A549 (cell line): Measurements from ENCODE around the gene PREX1. TPM values are rescaled to one million over a fixed set of nuclear protein-coding genes. Genes with fewer than 3 reads are reported as not detected.

Experiments used
- ATAC-seq, 2 experiments: fragments of 200-7000 bp in 1 of 2; fragments of >200 bp in 1 of 2; cut with Nextera tagmentation in 1 of 2; cut with Tn5 transposase in 1 of 2; 3 replicates each; pipeline versions ENCODE4 v1.8.0 to v1.9.1; 2018 to 2020; ENCODE audit warnings: mild to moderate bottlenecking in 1 of 2, moderate library complexity in 1 of 2
- CTCF ChIA-PET: fragments of 300-600 bp; sonication (Branson Sonifier 250); formaldehyde crosslinking; extraction: SDS; loops from one replicate; lab custom pipeline; 2021; ENCODE audit warnings: antibody characterized with exemption, inconsistent platforms; lab: Yijun Ruan, JAX
- POLR2A ChIA-PET: fragments of 350-600 bp; formaldehyde crosslinking; extraction: SDS; loops from one replicate; lab custom pipeline; 2021; ENCODE audit warnings: antibody characterized with exemption, inconsistent platforms; lab: Yijun Ruan, JAX
- DNase-seq, 2 experiments: peaks; one replicate each; pipeline versions ENCODE4 v3.0.0 to v3.0.0-alpha.2; 2011 to 2016; ENCODE audit warnings: low read depth in 1 of 2, low spot score in 1 of 2
- FAIRE-seq: peaks from 2 replicates; lab custom pipeline; 2011; peaks lifted over from hg19 to GRCh38; lab: Jason Lieb, UNC
- H3K27ac ChIP-seq, 2 experiments: fragments of >200 bp; sonication (Bioruptor Twin); formaldehyde crosslinking; 3 replicates each; pipeline ENCODE4 v1.5.1; 2016 to 2017
- H3K4me1 ChIP-seq: fragments of >200 bp; sonication (Bioruptor Twin); formaldehyde crosslinking; 3 replicates; pipeline ENCODE4 v1.6.1; 2016
- H3K4me2 ChIP-seq: fragments of >200 bp; sonication (Bioruptor Twin); formaldehyde crosslinking; 3 replicates; pipeline ENCODE4 v1.6.1; 2016
- H3K4me3 ChIP-seq: fragments of >200 bp; sonication (Bioruptor Twin); formaldehyde crosslinking; 3 replicates; pipeline ENCODE4 v1.5.1; 2016
- H3K9me3 ChIP-seq: fragments of >200 bp; sonication (Bioruptor Twin); formaldehyde crosslinking; 3 replicates; pipeline ENCODE4 v1.6.1; 2016
- BHLHE40 ChIP-seq: IDR thresholded peaks from 2 replicates; pipeline ENCODE4 v1.6.1; 2012; ENCODE audit warnings: low read depth, low read length, inconsistent platforms
- CBX2 ChIP-seq: fragments of 200-600 bp; sonication (generic); IDR thresholded peaks from 2 replicates; pipeline ENCODE4 v1.6.1; 2016; ENCODE audit warnings: low read depth, mild to moderate bottlenecking, borderline replicate concordance
- CEBPB ChIP-seq, 2 experiments: fragments of >200 bp in 1 of 2; sonication (Bioruptor Twin) in 1 of 2; formaldehyde crosslinking in 1 of 2; IDR thresholded peaks; 2 replicates each; pipeline ENCODE4 v1.6.1; 2012 to 2016
- CHD4 ChIP-seq: fragments of 200-600 bp; sonication (generic); IDR thresholded peaks from 2 replicates; pipeline ENCODE4 v1.6.1; 2016; ENCODE audit warnings: antibody characterized with exemption, mild to moderate bottlenecking, borderline replicate concordance
- EHMT2 ChIP-seq: fragments of 200-600 bp; sonication (generic); IDR thresholded peaks from 2 replicates; pipeline ENCODE4 v1.6.1; 2016; ENCODE audit warnings: antibody characterized with exemption, low read depth, mild to moderate bottlenecking, moderate library complexity
- FOSL2 ChIP-seq, 2 experiments: fragments of 450-650 bp in 1 of 2; fragments of >200 bp in 1 of 2; sonication (Bioruptor Twin) in 1 of 2; formaldehyde crosslinking; IDR thresholded peaks; 2 replicates each; pipeline versions ENCODE4 v1.5.0 to v1.6.1; 2016 to 2020; ENCODE audit warnings: mild to moderate bottlenecking in 1 of 2, moderate library complexity in 1 of 2
- GATA3 ChIP-seq: IDR thresholded peaks from 2 replicates; pipeline ENCODE4 v1.6.1; 2012; ENCODE audit warnings: borderline replicate concordance
- JUN ChIP-seq, 2 experiments: fragments of >200 bp; sonication (Bioruptor Twin); formaldehyde crosslinking; IDR thresholded peaks; 2 replicates in 1 of 2; 3 replicates in 1 of 2; pipeline ENCODE4 v1.6.1; 2016 to 2017
- JUNB ChIP-seq: fragments of >200 bp; sonication (Bioruptor Twin); formaldehyde crosslinking; IDR thresholded peaks from 2 replicates; pipeline ENCODE4 v1.6.1; 2016
- KDM5A ChIP-seq: fragments of 200-600 bp; sonication (generic); IDR thresholded peaks from 2 replicates; pipeline ENCODE4 v1.6.1; 2016; ENCODE audit warnings: antibody characterized with exemption, mild to moderate bottlenecking
- MAFK ChIP-seq: fragments of 450-650 bp; IDR thresholded peaks from 2 replicates; pipeline ENCODE4 v1.6.1; 2014; ENCODE audit not compliant: partially characterized antibody
- NPAS2 ChIP-seq: fragments of 250-450 bp; sonication (Bioruptor Pico); IDR thresholded peaks from 2 replicates; pipeline ENCODE4 v1.8.0; 2022; ENCODE audit warnings: mild to moderate bottlenecking, moderate library complexity, borderline replicate concordance
- POLR2AphosphoS2 ChIP-seq: conservative IDR thresholded peaks from 2 replicates; pipeline ENCODE4 v1.6.1; 2012; ENCODE audit warnings: low read length, improper control_type of control experiment, inconsistent platforms
- RAD21 ChIP-seq, 2 experiments: fragments of >200 bp in 1 of 2; sonication (Bioruptor Twin) in 1 of 2; formaldehyde crosslinking in 1 of 2; IDR thresholded peaks in 1 of 2; conservative IDR thresholded peaks in 1 of 2; 2 replicates in 1 of 2; 3 replicates in 1 of 2; pipeline ENCODE4 v1.6.1; 2012 to 2018; ENCODE audit warnings: inconsistent platforms in 1 of 2
- RARB ChIP-seq: fragments of 250-450 bp; sonication (Bioruptor Pico); IDR thresholded peaks from 2 replicates; pipeline ENCODE4 v1.8.0; 2021; ENCODE audit warnings: mild to moderate bottlenecking, moderate library complexity
- RCOR1 ChIP-seq: fragments of 150-350 bp; IDR thresholded peaks from 2 replicates; pipeline ENCODE4 v1.6.1; 2014; ENCODE audit warnings: antibody characterized with exemption, low read length, low read depth
- SREBF2 ChIP-seq: fragments of 450-650 bp; IDR thresholded peaks from 2 replicates; pipeline ENCODE4 v1.6.1; 2014; ENCODE audit warnings: mild to moderate bottlenecking, moderate library complexity
- TFCP2L1 ChIP-seq: fragments of 250-450 bp; sonication (Bioruptor Pico); IDR thresholded peaks from 2 replicates; pipeline ENCODE4 v1.5.0; 2021; ENCODE audit warnings: mild to moderate bottlenecking
- WGBS: methylation state at CpG from one replicate; pipeline ENCODE4 v1.1.6; 2017; ENCODE audit errors: missing lambda C conversion rate; 5-methylcytosine and 5-hydroxymethylcytosine counted together
- polyA plus RNA-seq, 4 experiments: library from polyadenylated mRNA; depleted of rRNA in 3 of 4; stranded (reverse); fragments of >200 nt; fragmentation: RNase III in 1 of 4; extraction: RNeasy Plus Mini Kit Qiagen cat#74134 plus additional on column Dnase treatment in 1 of 4; gene quantifications; 2 replicates in 3 of 4; 3 replicates in 1 of 4; pipeline ENCODE4 v1.2.3, GENCODE V29; 2011 to 2017
- TF ChIP-seq, protein P1 (sequence below): fragments of >200 bp; sonication (Bioruptor Twin); formaldehyde crosslinking; IDR thresholded peaks from 2 replicates; pipeline ENCODE4 v1.6.1; 2016
- TF ChIP-seq, protein P2 (sequence below): IDR thresholded peaks from 2 replicates; pipeline ENCODE4 v1.6.1; 2012; ENCODE audit warnings: low read depth, borderline replicate concordance
- TF ChIP-seq, protein P3 (sequence below): fragments of 200-600 bp; sonication (generic); IDR thresholded peaks from 2 replicates; pipeline ENCODE4 v1.6.1; 2016; ENCODE audit warnings: antibody characterized with exemption, mild to moderate bottlenecking, moderate library complexity
- TF ChIP-seq, protein P4 (sequence below): IDR thresholded peaks from 2 replicates; pipeline ENCODE4 v1.6.1; 2012
- TF ChIP-seq, protein P5 (sequence below): fragments of 250-450 bp; sonication (Bioruptor Pico); IDR thresholded peaks from 2 replicates; pipeline ENCODE4 v1.5.0; 2021; ENCODE audit warnings: mild to moderate bottlenecking, moderate library complexity, borderline replicate concordance
- TF ChIP-seq, protein P6 (sequence below): fragments of 150-350 bp; IDR thresholded peaks from 2 replicates; pipeline ENCODE4 v1.6.1; 2014; ENCODE audit warnings: low read depth, mild to moderate bottlenecking, low read length

Gene PREX1
- polyA plus RNA-seq, 2 of the 4 experiments (the other 2 are of a cell fraction), result 3.6 to 4.2 TPM

DNA sequence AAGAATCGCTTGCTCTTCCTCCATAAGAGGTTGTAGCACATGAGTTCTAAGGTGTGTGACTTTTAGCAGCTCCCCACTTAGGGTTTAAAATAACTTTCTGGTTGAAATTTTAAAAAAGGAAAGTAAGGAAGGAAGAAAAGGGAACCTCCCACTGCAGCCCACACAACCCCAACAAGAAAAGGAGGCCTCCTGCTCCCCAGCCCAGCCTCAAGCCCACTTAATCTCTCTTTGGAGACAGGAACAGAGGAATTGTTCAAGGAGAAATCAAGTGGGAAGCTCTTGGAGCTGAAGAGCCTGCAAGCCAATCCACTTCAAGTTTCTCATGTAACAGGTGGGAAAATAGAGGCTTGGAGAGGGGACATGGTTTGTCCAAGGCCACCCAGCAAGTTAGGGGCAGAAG is 39.1 kb upstream of the PREX1 start:
- Histone ChIP-seq H3K4me2 (no peak overlapping the region), H3K4me1 (peaks cover 26% of the 10 kb centered on the region), H3K9me3 (no peaks in the 10 kb centered on the region), H3K27ac (no peak overlapping the region; a peak in 1 of 6 replicates), H3K4me3 (no peak overlapping the region)
- POLR2A ChIA-PET, result no interaction called here
- FAIRE-seq, result no peak
- DNase-seq, result no peak
- CTCF ChIA-PET, result interaction anchor here (0.6 to 1.8 kb wide), 5 partner anchors 10 to 210 kb away, joined by 3 to 7 read pairs (median 4); no protein-coding TSS in a partner anchor
- ATAC-seq, result no peak
- TF ChIP-seq POLR2AphosphoS2 (no peak), CHD4 (no peak), KDM5A (no peak), CEBPB (IDR thresholded peaks at IDR 0.05) (no peak), EHMT2 (no peak), JUN (IDR thresholded peaks at IDR 0.05) (no peak), RARB (no peak), RCOR1 (no peak)
- TF ChIP-seq, protein P1, sequence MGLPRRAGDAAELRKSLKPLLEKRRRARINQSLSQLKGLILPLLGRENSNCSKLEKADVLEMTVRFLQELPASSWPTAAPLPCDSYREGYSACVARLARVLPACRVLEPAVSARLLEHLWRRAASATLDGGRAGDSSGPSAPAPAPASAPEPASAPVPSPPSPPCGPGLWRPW, result no peak
- TF ChIP-seq, protein P2, sequence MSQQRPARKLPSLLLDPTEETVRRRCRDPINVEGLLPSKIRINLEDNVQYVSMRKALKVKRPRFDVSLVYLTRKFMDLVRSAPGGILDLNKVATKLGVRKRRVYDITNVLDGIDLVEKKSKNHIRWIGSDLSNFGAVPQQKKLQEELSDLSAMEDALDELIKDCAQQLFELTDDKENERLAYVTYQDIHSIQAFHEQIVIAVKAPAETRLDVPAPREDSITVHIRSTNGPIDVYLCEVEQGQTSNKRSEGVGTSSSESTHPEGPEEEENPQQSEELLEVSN, result no peak
- WGBS, result 92% methylated on average over 1 of the region's 1 CpG

DNA sequence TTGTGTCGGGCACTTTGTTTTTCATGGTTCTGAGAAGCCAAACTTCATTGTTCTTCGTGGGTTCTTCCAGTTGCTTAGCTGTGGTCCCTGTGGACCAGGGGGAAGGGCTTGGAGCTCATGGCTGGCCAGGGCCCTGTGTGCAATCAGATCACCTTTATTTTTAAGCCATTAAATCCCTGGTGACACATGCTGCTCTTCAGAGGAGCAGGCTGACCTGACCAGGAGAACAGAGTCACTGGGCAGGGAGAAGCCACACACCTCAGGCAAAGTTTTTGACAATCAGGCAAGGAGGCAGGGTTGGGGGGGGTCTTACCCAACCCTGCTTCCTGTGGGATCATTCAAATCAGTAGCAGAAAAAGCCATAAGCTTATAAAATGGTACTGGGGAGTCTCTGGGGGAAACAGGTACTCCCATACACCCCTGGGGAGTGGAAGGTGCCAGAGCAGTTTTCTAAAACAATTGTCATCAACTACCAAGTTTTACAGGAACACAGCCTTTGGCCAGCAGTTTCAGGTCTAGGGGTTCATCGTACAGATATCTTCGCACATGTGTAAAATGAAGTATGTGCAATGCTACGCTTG is 37.0 kb upstream of the PREX1 start:
- ChIA-PET CTCF (interaction anchor here (0.8 to 2.6 kb wide), 4 partner anchors 40 to 209 kb away, joined by 3 to 8 read pairs (median 4); no protein-coding TSS in a partner anchor), POLR2A (no interaction called here)
- ATAC-seq (peak; percentile 64 to 69; a peak in 3 of 6 replicates), DNase-seq (no peak), FAIRE-seq (no peak)
- Histone ChIP-seq H3K27ac (peak overlapping the region; percentile 58 to 64; a peak in 5 of 6 replicates), H3K4me2 (peak overlapping the region; percentile 52), H3K4me3 (no peak overlapping the region), H3K4me1 (peaks cover 26% of the 10 kb centered on the region), H3K9me3 (no peaks in the 10 kb centered on the region)
- TF ChIP-seq TFCP2L1 (CRISPR knock-in tag), result no peak
- WGBS, result 68% methylated on average over 5 of the region's 5 CpGs

DNA sequence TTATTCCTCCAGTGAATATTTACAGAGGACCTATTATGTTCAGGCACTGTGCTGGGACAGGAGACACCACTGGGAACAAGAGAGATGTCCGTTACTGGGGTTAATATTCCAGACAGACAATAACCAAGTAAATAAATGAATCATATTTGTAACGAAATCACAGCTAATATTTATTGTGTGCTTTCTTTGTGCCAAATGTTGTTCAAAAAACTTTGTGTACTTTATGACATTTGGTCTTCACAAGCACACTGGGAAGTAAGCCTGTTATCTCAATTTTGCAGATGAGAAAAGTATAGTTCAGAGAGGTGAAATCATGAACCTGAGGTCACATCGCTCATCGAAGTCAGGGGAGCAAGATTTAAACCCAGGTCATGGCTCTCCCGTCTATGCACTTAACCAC is 36.5 kb upstream of the PREX1 start:
- ATAC-seq (peak; percentile 39 to 75; a peak in 3 of 6 replicates), DNase-seq (peak in 1 of 2 experiments; percentile 59), FAIRE-seq (no peak)
- H3K4me1 ChIP-seq, result peaks cover 26% of the 10 kb centered on the region
- no peak for TF ChIP-seq FOSL2 (IDR thresholded peaks at IDR 0.05)
- TF ChIP-seq FOSL2 (CRISPR knock-in tag; IDR thresholded peaks at IDR 0.05), result peak; percentile 66; the same call in 1 of the 2 replicates
- no peak for TF ChIP-seq MAFK
- TF ChIP-seq, protein P3, sequence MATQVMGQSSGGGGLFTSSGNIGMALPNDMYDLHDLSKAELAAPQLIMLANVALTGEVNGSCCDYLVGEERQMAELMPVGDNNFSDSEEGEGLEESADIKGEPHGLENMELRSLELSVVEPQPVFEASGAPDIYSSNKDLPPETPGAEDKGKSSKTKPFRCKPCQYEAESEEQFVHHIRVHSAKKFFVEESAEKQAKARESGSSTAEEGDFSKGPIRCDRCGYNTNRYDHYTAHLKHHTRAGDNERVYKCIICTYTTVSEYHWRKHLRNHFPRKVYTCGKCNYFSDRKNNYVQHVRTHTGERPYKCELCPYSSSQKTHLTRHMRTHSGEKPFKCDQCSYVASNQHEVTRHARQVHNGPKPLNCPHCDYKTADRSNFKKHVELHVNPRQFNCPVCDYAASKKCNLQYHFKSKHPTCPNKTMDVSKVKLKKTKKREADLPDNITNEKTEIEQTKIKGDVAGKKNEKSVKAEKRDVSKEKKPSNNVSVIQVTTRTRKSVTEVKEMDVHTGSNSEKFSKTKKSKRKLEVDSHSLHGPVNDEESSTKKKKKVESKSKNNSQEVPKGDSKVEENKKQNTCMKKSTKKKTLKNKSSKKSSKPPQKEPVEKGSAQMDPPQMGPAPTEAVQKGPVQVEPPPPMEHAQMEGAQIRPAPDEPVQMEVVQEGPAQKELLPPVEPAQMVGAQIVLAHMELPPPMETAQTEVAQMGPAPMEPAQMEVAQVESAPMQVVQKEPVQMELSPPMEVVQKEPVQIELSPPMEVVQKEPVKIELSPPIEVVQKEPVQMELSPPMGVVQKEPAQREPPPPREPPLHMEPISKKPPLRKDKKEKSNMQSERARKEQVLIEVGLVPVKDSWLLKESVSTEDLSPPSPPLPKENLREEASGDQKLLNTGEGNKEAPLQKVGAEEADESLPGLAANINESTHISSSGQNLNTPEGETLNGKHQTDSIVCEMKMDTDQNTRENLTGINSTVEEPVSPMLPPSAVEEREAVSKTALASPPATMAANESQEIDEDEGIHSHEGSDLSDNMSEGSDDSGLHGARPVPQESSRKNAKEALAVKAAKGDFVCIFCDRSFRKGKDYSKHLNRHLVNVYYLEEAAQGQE, result no peak
- TF ChIP-seq RCOR1, result no peak
- TF ChIP-seq, protein P4, sequence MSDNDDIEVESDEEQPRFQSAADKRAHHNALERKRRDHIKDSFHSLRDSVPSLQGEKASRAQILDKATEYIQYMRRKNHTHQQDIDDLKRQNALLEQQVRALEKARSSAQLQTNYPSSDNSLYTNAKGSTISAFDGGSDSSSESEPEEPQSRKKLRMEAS, result peak; percentile 63; the same call in 1 of the 2 replicates
- peak; percentile 59; the same call in 1 of the 2 replicates for TF ChIP-seq JUNB
- TF ChIP-seq SREBF2, result no peak
- TF ChIP-seq, protein P5, sequence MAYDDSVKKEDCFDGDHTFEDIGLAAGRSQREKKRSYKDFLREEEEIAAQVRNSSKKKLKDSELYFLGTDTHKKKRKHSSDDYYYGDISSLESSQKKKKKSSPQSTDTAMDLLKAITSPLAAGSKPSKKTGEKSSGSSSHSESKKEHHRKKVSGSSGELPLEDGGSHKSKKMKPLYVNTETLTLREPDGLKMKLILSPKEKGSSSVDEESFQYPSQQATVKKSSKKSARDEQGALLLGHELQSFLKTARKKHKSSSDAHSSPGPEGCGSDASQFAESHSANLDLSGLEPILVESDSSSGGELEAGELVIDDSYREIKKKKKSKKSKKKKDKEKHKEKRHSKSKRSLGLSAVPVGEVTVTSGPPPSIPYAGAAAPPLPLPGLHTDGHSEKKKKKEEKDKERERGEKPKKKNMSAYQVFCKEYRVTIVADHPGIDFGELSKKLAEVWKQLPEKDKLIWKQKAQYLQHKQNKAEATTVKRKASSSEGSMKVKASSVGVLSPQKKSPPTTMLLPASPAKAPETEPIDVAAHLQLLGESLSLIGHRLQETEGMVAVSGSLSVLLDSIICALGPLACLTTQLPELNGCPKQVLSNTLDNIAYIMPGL, result no peak
- TF ChIP-seq CEBPB (IDR thresholded peaks at IDR 0.05), result peak in 1 of 2 experiments; percentile 68; a peak in 1 of 4 replicates
- 0 out of 5 replicates have a peak, but pooled peaks of 1 of the 2 experiments have one; percentile 3 for TF ChIP-seq RAD21 (conservative IDR thresholded peaks at IDR 0.05 in 1 of 2, IDR thresholded peaks at IDR 0.05 in 1 of 2)
- TF ChIP-seq GATA3, result peak; percentile 77
- no peak for TF ChIP-seq CBX2
- peak in 1 of 2 experiments; percentile 36; a peak in 1 of 5 replicates for TF ChIP-seq JUN (IDR thresholded peaks at IDR 0.05)
- TF ChIP-seq BHLHE40, result no peak
- no peak for TF ChIP-seq NPAS2 (CRISPR knock-in tag)
- TF ChIP-seq, protein P6, sequence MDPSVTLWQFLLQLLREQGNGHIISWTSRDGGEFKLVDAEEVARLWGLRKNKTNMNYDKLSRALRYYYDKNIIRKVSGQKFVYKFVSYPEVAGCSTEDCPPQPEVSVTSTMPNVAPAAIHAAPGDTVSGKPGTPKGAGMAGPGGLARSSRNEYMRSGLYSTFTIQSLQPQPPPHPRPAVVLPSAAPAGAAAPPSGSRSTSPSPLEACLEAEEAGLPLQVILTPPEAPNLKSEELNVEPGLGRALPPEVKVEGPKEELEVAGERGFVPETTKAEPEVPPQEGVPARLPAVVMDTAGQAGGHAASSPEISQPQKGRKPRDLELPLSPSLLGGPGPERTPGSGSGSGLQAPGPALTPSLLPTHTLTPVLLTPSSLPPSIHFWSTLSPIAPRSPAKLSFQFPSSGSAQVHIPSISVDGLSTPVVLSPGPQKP, result no peak
- no peaks in the 10 kb centered on the region for H3K9me3 ChIP-seq
- H3K4me2 ChIP-seq, result peak overlapping the region; percentile 52
- ChIA-PET POLR2A (no interaction called here), CTCF (interaction anchor here (0.8 to 2.6 kb wide), 3 partner anchors 41 to 208 kb away, joined by 3 to 8 read pairs (median 4); no protein-coding TSS in a partner anchor)
- peak overlapping the region; percentile 58 to 64; a peak in 5 of 6 replicates for H3K27ac ChIP-seq
- H3K4me3 ChIP-seq, result no peak overlapping the region
- WGBS, result under 1% methylated on average over 5 of the region's 5 CpGs
